Choroid plexus epithelial cell (primary cell): Measurements from ENCODE around the gene NKX1-1.
"Not testable (repeated sequence)": the region's sequence is repeated elsewhere in the genome, so short reads cannot be mapped to it uniquely, and the experiment has no call there.

Source experiments
- DNase-seq: peaks from one replicate; pipeline ENCODE4 v3.0.0-alpha.2; 2010; ENCODE audit warnings: low read depth
- H3K4me3 ChIP-seq: 2 replicates; pipeline ENCODE4 v1.5.1; 2011; ENCODE audit warnings: low read depth, mild to moderate bottlenecking, control low read depth, low read length, moderate library complexity
- TF ChIP-seq, protein P1 (sequence below): conservative IDR thresholded peaks from 2 replicates; pipeline ENCODE4 v1.5.1; 2011; ENCODE audit warnings: low read depth, mild to moderate bottlenecking, control low read depth, inconsistent platforms, low read length, moderate library complexity

Gene NKX1-1

DNA sequence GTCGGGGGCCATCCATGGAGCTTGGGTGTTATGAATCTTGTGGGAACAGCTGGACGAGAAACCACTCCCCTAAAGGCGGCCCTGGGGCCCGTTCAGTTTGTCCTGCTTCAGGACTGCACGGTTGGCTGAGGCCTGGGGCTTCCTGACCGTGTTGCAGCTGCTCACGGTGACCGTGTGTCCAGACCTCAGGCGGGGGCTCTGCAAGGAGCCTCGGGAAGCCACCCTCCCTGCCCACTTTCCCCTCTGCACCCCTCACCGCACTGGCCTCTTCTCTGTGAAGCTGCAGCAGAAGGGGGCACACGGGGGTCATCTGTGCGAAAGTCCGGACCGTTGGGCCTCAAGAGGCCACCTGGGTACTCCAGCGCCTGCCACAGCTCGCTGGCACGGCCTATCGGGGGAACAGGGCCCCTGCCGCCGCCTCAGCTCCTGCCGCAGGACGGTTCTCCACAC, 29.8 kb downstream of the NKX1-1 start:
- no peak for DNase-seq
- no peak overlapping the region for H3K4me3 ChIP-seq
- TF ChIP-seq, protein P1, sequence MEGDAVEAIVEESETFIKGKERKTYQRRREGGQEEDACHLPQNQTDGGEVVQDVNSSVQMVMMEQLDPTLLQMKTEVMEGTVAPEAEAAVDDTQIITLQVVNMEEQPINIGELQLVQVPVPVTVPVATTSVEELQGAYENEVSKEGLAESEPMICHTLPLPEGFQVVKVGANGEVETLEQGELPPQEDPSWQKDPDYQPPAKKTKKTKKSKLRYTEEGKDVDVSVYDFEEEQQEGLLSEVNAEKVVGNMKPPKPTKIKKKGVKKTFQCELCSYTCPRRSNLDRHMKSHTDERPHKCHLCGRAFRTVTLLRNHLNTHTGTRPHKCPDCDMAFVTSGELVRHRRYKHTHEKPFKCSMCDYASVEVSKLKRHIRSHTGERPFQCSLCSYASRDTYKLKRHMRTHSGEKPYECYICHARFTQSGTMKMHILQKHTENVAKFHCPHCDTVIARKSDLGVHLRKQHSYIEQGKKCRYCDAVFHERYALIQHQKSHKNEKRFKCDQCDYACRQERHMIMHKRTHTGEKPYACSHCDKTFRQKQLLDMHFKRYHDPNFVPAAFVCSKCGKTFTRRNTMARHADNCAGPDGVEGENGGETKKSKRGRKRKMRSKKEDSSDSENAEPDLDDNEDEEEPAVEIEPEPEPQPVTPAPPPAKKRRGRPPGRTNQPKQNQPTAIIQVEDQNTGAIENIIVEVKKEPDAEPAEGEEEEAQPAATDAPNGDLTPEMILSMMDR = no peak

DNA sequence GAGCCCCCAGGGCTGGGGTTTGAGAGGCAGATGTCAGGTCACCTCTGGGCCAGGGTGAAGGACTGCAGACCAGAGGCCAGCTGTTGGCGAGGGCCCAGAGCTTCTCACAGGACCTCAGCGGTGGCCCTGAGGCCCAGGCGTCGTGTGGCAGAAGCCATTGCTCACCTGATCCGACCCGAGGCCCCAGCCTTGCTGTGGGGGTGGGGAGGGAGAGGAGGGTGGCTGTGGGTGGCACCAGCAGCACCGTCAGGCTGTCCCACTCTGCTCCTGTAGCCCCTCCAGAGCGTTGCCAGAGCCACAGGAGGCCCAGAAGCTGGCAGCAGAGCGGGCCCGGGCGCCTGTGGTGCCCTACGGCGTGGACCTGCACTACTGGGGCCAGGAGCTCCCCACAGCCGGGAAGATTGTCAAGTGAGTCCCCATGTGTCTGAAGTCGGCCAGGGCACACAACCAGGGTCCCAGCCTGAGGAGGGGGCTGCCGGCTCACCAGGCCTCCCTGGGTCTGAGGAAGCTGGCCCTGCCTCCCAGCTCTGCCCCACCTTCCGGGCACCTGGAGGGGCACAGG, 30.4 kb downstream of the NKX1-1 start:
- TF ChIP-seq, protein P1 = no peak
- no peak for DNase-seq
- no peak overlapping the region for H3K4me3 ChIP-seq

DNA sequence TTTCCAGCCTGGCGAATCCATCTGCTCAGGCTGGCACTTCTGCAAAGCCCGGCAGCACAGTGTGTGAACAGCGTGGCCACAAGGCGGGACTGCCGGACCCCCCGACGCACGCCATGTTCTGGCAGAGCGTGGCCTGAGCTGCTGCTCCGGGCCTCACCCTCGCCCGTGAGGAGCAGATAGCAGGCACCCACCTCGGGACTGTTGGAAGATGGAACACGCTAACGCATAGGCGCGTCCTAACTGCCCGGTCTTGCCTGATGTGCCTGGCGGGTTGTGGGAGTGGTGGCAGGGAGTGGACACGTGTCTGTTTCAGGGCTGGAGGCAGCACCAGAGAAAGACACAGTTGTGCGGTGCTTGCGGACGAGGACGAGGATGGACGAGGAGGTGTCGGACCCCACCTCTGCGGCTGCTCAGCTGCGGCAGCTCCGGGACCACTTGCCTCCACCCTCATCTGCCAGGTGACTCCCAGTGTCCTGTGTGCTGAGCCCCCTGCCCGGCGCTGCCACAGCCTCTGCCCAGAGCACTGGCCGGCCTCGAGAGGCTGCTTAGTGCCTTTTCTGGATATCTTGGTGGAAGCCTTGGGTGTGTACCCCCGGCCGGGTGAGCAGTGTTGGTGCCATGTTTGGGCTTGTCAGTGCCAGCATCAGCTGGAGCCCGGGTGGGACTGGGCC, 31.1 kb downstream of the NKX1-1 start:
- no peak for DNase-seq

DNA sequence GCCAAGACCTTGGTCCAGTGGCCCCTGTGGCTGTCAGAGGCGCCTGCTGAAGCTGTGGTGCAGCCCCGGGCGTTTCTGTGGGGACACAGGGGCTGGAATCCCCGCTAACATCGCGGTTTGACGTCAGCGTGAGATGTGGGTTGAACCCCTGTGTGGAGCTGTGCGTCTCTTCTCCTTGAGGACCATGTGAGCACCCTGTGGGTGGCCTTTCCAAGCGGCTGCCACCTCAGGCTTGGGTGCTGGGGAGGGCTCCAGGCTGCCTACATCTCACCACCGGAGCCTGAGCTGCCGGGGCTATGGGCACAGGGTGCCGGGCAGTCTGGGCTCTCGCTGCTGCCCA, 31.6 kb downstream of the NKX1-1 start:
- TF ChIP-seq, protein P1 = no peak
- H3K4me3 ChIP-seq = no peak overlapping the region
- no peak for DNase-seq

More for the DNA sequence above, 31.1 kb downstream of the NKX1-1 start:
- TF ChIP-seq, protein P1 = no peak
- no peak overlapping the region for H3K4me3 ChIP-seq

DNA sequence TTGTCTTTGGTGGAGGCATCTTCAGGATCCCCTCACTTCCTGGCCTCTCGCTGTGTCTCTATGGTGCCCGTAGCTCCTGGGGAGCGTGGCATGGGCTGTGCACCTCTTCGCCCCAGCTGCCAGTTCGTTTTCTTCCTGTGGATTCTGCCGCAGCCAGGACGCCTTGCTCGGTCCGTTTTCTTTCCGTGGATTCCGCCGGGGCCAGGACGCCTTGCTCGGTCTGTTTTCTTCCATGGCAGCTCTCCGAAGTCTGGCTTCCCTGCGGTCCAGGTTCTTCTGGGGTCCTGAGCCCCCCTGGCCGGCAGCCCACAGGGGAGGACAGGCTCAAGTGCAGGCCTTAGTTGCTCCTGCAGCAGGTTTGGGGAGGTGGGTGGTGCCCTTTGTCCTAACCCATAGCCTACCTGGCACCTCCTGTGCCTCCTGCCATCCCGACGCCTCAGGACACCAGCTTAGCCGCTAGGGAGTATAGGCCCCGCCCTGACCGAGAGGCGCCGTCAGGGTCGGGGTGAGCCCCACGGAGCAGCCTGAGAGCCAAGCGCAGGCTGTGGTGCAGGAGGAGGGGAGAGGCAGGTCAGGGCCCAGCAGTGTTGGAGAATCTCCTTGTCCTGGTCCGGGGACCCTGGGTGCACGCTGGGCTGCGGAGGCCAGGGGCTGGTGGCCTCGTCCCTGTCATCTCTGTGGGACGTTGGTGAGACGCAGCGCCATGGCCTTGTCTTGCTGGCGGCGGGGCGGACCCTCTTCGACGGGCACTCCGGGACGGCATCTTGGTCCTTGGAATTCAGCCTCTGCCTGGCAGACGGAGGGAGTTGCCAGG, 32.1 kb downstream of the NKX1-1 start:
- DNase-seq = no peak
- no peak overlapping the region for H3K4me3 ChIP-seq
- TF ChIP-seq, protein P1 = no peak

DNA sequence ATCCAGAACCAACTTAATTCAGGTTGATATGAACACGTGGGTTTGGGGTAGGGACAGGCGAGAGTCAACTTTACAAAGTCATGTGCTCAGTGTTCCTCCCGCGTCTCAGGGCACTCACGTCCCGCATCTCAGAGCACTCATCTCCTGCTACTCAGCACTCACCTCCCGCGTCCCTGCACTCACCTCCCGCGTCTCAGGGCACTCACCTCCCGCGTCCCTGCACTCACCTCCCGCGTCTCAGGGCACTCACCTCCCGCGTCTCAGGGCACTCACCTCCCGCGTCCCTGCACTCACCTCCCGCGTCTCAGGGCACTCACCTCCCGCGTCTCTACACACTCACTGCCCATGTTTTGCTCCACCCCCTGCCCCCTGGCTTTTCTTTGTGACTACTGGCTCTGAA, 33.7 kb downstream of the NKX1-1 start:
- H3K4me3 ChIP-seq, DNase-seq: not testable (repeated sequence)
